ENCODE data around the gene ARHGEF17. TPM values are rescaled to one million over a fixed set of nuclear protein-coding genes. Genes with fewer than 3 reads are reported as not detected.

ARHGEF17 gene
- total RNA-seq, 1 experiment from 2014 or later: 9.8 TPM

GRCh38 chr11:73291196-73291595 lies 16.9 kb upstream of the ARHGEF17 start:
- DNase-seq (ENCODE audit: low spot score): no peak

- DNase-seq (ENCODE audit: low spot score): no peak
These were observed 16.1 kb upstream of the ARHGEF17 start for GRCh38 chr11:73291781-73292524.

- no peak for DNase-seq (ENCODE audit: low spot score)
These were observed 15.6 kb upstream of the ARHGEF17 start for GRCh38 chr11:73292525-73292894.

GRCh38 chr11:73293356-73293936 lies 14.6 kb upstream of the ARHGEF17 start:
- DNase-seq (ENCODE audit: low spot score): no peak

- no peak for DNase-seq (ENCODE audit: low spot score)
These were observed 13.5 kb upstream of the ARHGEF17 start for GRCh38 chr11:73294604-73295003.

DNA sequence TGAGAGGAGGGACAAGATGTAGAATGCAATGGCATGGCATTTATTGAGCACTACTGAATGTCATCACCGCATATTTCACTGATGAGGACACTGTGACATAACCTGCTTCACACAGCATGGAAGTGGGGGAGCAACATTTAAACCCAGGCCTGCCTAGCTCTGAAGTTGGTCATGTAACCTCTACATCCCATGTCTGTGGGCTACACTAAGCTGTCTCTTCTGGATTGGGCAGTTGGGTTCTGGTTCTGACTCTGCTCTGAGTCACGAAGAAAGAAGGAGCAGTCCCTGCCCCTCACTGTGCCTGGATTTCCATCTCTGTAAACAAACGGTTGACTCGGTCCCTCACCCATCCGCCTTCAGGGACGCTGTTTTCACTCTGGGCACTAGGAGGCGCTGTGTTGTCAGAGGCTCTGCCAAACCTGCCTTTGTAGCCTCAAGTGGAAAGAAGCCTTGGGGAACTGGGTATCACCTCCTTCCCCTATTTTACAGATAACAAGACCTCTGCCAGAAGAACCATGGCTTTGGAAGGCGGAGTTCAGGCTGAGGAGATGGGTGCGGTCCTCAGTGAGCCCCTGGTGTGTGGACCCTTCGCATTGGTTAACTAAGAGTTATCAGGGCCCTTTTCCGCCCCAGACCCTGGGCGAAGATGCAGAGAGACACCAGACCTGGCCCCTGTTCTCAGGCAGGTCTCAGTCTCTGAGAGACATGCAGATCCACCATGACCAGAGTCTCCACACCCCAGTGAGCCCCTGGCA lies 12.7 kb upstream of the ARHGEF17 start:
- DNase-seq (ENCODE audit: low spot score): peak; percentile 77

DNA sequence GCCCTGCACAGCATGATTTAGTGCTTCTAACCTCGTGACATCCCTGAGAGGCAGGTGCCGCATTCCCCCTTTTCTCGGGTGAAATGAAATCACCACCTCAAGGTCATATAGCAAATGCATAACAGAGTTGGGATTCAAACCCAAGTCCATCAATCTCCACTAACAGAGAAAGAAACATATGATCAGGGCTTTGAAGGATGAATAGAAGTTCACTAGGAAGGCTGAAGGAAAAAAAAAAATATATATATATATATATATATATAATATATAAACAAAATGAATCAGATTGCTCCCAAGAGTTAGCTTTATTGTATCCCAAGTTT lies 12.1 kb upstream of the ARHGEF17 start:
- DNase-seq (ENCODE audit: low spot score): no peak

DNA sequence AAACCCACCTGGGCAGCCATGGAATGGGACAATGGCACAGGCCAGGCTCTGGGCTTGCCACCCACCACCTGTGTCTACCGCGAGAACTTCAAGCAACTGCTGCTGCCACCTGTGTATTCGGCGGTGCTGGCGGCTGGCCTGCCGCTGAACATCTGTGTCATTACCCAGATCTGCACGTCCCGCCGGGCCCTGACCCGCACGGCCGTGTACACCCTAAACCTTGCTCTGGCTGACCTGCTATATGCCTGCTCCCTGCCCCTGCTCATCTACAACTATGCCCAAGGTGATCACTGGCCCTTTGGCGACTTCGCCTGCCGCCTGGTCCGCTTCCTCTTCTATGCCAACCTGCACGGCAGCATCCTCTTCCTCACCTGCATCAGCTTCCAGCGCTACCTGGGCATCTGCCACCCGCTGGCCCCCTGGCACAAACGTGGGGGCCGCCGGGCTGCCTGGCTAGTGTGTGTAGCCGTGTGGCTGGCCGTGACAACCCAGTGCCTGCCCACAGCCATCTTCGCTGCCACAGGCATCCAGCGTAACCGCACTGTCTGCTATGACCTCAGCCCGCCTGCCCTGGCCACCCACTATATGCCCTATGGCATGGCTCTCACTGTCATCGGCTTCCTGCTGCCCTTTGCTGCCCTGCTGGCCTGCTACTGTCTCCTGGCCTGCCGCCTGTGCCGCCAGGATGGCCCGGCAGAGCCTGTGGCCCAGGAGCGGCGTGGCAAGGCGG lies 11.4 kb upstream of the ARHGEF17 start:
- DNase-seq (ENCODE audit: low spot score): no peak

- no peak for DNase-seq (ENCODE audit: low spot score)
These were observed 10.9 kb upstream of the ARHGEF17 start for GRCh38 chr11:73297231-73297590.

GRCh38 chr11:73297702-73298101 lies 10.4 kb upstream of the ARHGEF17 start:
- DNase-seq (ENCODE audit: low spot score): no peak

DNA sequence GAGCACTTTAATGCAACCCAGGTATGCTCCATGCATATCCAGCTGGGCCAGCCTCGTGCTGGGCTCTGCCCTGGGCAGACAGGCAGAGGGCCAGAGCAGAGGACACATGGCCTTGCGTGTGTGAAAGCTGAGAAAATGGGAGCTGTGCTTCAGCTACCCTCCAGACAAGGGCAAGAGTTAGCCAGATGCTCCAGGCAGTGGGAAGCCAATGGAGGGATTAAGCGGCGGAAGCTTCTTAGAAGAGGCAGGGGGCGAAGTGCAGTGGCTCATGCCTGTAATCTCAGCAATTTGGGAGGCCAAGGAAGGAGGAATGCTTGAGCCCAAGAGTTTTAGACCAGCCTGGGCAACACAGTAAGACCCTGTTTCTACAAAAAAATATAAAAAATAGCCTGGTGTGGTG lies 9.8 kb upstream of the ARHGEF17 start:
- DNase-seq (ENCODE audit: low spot score): no peak

DNA sequence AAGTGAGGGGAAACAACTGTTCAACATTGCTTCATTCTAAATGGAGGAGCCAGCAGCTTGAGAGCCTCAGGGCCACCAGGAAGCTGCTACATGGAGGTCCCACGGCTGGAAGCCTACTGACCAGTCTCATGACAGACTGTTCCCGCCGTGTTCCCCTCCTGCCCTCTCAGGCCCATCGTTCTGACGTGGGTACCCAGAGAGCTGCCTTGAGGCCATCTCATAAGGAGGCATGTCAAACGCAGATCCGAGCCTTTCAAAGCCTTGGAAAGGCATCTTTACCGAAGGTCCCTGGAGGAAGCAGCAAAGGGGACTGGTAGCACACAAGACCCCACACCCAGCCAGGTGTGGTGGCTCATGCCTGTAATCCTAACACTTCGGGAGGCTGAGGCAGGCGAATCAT lies 8.3 kb upstream of the ARHGEF17 start:
- no peak for DNase-seq (ENCODE audit: low spot score)

- no peak for DNase-seq (ENCODE audit: low spot score)
These were observed 1.8 kb upstream of the ARHGEF17 start for GRCh38 chr11:73306069-73306841.

GRCh38 chr11:73306977-73307322 lies 1.1 kb upstream of the ARHGEF17 start:
- DNase-seq (ENCODE audit: low spot score): no peak

- DNase-seq (ENCODE audit: low spot score): peak; percentile 97
These were observed 613 bp upstream of the ARHGEF17 start for GRCh38 chr11:73307323-73308002.

GRCh38 chr11:73308961-73309919 lies 1.2 kb downstream of the ARHGEF17 start:
- DNase-seq (ENCODE audit: low spot score): peak; percentile 96

- no peak for DNase-seq (ENCODE audit: low spot score)
These were observed 2.0 kb downstream of the ARHGEF17 start for GRCh38 chr11:73310076-73310475.

DNA sequence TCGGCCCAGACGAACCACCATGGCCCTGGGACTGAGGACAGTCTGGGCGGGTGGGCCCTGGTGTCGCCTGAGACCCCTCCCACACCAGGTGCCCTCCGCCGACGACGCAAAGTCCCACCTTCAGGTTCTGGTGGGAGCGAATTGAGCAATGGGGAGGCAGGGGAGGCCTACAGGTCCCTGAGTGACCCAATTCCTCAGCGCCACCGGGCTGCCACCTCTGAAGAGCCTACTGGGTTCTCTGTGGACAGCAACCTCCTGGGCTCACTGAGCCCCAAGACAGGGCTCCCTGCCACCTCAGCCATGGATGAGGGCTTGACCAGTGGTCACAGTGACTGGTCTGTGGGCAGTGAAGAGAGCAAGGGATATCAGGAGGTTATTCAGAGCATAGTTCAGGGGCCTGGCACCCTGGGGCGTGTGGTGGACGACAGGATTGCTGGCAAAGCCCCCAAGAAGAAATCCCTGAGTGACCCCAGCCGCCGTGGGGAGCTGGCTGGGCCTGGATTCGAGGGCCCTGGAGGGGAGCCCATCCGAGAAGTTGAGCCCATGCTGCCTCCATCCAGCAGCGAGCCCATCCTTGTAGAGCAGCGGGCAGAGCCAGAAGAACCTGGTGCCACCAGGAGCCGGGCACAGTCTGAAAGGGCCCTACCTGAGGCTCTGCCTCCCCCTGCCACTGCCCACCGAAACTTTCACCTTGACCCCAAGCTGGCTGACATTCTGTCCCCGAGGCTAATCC lies 2.8 kb downstream of the ARHGEF17 start:
- no peak for DNase-seq (ENCODE audit: low spot score)

DNA sequence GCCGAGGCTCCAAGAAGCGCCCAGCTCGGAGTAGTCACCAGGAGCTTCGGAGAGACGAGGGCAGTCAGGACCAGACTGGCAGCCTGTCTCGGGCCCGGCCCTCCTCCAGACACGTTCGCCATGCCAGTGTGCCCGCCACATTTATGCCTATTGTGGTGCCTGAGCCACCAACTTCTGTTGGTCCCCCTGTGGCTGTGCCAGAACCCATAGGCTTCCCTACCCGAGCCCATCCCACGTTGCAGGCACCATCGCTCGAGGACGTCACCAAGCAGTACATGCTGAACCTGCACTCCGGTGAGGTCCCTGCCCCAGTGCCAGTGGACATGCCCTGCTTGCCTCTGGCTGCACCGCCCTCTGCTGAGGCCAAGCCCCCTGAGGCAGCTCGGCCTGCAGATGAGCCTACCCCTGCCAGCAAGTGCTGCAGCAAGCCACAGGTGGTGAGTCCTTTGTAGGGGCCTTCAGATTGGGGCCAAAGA lies 3.4 kb downstream of the ARHGEF17 start:
- no peak for DNase-seq (ENCODE audit: low spot score)

Measured in A172 (cell line).